SW 1271 (cell line): Measurements from ENCODE around the gene BTBD8.
A peak's percentile ranks its signal among the peaks of the same experiment; 100 is the strongest.

Experiments
- DNase-seq, 2 experiments: peaks; one replicate each; lab custom pipeline; 2025; lab: John Stamatoyannopoulos, UW

Gene BTBD8

DNA sequence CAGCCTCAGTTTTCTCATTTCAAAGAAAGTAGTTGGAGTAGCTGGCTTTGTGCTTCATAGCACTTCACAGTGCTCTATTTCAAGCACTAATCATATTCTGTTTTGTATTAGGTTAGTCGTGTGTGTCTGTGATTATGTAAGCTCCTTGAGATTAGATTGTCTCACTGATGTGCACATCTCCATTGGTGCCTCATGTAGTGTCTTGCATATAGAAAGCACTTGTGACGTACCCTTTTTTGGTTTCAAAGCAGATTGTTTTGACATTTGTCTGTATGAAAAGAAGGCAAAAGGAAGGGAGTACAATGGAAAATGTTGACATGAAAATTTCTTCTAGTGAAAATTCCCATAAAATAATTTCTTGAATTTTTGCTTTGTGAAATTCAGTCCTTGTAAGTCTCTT is 13.9 kb downstream of the BTBD8 start:
- DNase-seq = no peak

DNA sequence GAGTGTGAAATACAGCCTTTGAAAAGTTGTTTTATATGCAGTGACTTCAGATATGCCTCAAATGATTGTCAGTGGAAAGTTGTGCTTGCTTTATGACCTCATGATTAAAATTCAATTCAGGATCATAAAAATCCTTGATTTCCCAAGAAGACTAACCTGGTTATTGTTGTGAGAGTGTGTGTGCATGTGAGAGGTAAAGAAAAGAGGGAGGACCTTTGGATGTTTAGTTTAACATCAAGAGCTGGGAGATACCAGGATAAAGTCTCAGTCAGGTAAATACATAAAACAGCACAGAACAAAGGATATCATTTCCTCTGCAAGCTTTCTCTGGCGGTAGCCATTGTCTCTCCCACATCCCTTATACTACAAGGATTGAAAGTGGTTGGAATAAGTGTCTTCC is 14.4 kb downstream of the BTBD8 start:
- DNase-seq = no peak

DNA sequence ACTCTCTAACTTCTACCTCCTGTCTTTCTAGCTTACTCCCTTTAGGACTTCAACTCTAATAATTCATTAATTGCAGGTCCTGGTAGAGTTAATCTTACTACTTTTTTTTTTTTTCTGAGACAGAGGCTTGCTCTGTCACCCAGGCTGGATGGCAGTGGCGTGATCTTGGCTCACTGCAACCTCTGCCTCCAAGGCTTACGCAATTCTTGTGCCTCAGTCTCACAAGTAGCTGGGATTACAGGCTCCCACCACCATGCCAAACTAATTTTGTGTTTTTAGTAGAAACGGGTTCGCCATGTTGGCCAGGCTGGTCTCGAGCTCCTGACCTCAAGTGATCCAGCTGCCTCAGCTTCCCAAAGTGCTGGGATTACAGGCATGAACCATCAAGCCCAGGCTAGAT is 15.7 kb downstream of the BTBD8 start:
- no peak for DNase-seq

DNA sequence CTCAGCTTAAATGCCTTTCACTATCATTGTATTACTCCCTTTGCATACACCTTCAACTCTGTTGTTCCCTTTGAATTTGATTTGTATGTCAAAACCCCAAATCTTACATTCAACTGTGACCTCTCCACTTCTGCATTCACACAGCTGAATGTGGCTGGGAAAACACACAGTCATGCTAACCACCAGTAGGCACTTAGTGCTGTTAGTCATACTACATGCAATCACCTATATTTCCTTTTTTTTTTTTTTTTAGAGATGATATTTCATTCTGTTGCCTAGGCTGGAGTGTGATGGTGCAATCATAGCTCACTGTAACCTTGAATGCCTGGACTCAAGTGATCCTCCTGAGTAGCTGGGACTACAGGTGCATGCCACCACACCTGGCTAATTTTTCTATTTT is 16.2 kb downstream of the BTBD8 start:
- DNase-seq = no peak

DNA sequence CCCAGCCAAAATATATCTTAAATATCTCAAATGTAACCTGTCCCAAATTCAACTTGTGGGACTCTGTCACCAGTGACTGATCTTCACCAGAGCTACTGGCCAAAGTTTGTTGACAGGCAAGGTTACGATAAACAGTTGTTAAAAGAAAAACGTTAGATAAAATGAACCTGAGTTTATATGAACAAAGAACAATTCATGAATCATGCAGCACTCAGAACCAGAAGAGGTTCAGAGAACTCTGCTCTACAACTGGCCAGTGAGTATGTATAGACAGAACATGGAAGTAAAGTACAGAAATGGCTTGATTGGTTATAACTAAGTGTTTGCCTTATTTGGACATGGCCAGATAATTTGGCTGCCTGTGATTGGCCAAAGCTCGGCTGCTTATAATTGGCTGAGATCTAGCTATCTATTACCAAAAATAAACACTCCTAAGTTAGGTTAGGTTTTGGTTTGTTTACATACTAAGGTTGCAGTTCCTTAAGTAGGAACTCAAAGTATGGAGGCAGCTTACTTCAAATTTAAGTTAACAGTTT is 25.5 kb downstream of the BTBD8 start:
- no peak for DNase-seq

DNA sequence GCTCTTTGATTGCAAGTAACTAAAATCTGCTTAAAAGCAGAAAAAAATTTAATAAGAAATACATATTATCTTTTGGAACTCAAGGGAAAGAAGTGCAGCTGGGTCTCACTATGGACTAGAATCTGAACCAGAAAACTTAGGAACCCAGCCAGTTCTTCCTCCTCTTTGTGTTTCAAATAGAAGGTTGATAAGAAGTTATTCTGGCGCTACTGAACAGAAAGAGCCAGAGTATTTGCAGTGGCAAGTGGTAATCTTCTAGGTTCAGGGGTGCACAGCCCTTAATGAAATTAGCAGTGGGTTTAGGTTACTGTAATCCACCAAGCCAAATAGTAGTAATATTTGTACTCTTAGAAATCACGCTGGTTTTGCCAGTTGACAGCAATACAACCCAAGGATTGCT is 28.5 kb downstream of the BTBD8 start:
- DNase-seq = no peak

DNA sequence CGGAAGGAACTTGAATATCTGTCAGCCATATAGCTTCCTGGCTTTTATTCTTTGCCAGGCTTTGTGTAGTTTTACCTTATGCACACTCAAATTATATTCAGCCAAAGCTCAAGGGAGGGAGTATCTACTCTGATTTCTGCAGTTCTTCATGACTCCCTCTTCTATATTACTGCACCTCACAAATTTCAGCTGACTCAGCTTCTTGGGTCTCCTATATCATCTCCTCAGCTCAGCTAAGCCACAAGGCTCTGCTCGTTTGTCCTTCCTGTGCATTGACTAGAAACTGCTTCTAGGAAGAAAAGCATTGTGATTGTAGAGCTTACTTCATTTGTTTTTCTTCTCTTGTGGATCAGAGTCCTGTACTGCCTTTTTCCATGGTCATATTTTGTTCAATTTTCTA is 37.4 kb downstream of the BTBD8 start:
- DNase-seq = no peak

DNA sequence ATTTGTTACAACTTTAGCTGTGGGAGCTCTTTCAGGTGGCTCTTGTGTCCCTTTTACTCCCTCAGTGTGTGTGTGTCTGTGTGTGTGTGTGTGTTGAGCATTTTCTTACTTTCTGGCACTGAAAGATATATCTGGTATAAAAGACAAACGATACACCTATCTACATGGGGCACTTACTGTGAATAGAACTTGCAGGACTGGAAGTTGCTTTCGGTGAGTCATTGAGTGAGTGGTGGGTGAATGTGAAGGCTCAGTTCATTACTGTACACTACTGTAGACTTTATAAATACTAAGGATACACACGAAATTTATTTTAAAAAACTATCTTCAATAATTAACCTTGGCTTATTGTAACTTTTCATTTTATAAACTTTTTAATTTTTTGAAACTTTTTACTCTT is 38.7 kb downstream of the BTBD8 start:
- DNase-seq = no peak

DNA sequence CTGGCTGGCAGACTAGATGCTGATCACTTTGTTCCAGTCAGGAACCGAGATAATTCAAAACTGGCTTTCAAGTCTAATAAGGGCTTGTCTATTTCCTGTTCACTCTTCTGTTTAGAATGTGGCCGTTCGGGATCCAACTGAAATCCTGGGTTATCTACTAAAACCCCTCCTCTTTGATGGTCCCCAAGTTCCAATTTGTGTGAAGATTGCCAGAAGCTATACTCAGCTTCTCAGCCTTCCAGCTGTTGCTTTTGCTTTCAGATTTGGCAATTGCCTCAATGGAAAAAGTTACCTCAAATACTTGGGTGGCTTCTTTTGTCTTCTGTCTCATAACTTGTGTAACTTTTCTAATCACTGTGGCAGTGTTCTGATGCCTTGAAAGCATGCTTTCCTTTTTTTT is 43.7 kb downstream of the BTBD8 start:
- DNase-seq = no peak

DNA sequence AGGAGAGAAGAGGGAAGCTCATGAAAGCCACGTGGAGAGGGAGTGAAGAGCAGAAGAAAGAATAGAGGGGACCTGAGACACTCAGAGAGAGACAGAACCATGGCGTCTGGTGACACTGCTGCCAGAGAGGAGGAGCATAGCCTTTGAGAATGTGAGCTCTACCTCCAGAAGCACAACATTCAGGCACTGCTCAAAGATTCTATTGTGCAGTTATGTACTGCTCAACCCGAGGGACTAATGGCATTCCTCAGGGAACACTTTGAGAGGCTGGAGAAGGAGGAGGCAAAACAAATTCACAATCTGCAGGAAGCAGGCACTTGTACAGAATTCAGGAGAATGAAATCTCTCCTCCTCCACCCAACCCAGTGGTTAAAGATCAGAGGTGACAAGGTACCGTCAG is 45.1 kb downstream of the BTBD8 start:
- DNase-seq = no peak

DNA sequence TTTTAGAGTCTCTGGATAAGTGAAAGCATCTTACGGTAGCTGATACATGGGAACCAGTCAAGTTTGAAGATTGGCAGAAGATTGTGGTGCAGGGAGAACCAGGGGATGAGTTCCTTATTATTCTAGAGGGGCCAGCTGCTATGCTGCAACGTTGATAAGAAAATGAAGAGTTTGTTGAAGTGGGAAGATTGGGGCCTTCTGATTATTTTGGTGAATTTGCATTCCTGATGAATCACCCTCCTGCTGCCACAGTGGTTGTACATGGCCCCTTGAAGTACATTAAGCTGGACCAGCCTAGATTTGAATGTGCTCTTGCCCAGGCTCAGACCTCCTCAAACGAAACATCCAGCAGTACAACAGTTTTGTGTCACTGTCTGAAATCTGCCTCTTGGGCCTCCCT is 45.9 kb downstream of the BTBD8 start:
- no peak for DNase-seq

DNA sequence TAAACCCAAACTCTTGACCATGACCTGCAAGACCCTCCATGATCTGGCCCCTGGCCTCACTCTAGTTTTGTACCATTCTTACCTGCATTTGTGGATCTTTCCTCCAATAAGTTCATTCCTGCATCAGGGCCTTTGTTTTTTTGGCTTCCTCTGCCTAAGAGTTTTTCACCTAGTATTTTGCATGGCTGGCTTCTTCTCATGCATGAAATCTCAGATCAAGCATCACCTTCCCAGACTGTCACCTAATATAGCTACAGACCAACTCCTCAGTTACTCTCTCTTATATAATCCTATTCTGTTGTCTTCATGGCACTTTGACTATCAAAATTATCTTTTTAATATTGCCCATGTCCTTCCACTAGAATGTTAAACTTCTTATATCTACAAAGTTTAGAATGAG is 54.2 kb downstream of the BTBD8 start:
- DNase-seq = no peak

DNA sequence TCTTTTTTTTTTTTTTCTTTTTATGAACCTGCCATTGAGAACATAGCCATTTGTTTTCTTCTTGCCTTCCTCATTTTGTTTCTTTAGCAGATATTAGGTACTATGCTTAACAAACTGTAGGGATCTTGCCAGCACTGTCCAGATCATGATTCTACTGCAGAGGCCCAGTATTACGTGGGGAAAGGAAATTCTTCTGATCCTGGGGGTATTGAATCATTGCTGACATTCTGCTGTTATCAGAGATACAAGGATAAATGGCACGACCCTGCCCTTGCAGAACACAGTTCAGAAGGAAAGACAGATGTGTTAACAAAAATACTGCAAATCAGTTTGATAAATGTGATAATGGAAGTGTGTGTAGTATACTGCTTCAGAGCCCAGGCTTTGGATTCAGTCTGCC is 56.2 kb downstream of the BTBD8 start:
- DNase-seq = no peak

DNA sequence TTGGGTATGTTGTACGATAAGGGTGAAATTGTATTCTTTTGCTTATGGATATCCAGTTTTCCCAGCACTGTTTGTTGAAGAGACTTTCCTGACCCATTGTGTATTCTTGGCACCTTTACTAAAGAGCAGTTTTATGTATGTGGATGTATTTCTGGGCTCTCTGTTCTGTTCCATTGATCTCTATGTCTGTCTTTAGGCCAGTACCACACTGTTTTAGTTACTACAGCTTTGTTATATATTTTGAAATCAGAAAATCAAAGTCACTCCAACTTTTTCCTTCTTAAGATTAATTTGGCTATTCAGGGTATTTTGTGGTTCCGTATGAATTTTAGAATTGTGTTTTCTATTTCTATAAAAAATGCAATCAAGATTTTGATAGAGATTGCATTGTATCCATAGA is 74.8 kb downstream of the BTBD8 start:
- no peak for DNase-seq

DNA sequence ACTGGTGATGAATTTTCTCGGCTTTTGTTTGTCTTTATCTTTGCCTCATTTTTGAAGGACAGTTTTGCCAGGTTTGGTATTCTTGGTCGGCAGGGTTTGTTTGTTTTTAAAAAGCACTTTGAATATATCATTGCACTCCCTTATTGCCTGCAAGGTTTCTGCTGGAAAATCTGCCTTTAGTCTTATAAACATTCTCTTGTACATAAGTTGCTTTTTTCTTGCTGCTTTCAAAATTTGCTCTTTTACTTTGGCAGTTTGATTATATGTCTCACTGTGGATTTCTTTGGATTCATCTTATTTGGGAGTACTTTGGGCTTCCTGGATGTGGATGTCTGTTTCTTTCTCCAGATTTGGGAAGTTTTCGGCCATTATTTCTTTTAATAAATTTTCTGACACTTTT is 79.4 kb downstream of the BTBD8 start:
- no peak for DNase-seq

DNA sequence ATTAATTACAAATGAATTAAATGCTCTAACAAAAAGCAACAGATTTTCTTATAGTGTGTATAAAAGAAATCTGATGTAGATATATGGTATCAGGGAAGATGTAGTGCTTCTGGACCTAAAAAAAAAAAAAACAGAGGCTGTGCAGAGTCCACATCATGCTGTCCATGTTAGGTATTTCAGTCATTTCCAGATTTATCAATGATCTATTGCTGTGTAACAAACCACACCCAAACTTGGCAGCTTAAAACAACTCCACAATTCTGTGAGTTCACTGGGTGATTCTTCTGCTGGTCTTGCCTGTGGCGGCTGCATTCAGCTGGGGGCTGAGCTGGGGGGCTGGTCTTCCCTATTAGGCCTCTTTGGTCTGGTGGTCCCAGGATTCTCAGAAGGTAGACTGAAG is 85.2 kb downstream of the BTBD8 start:
- no peak for DNase-seq

DNA sequence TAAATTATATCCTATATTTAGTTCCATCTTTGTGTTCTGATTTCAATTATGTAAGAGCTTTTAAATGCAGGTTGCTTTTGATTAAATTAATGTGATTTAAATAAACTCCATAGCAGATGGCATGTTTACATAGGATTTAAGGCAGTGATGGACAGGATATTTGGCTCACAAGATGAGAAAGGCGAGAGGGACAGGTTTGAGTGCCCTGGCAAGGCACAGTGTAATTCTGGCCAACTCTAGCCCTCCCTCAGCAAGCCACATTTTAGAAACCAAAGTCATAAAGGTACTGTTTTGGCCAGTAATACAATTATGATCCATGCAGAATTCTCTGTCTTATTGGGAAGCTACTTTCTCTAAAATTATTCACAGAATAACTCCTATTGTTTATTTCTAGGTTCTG is 87.0 kb downstream of the BTBD8 start:
- DNase-seq = no peak

DNA sequence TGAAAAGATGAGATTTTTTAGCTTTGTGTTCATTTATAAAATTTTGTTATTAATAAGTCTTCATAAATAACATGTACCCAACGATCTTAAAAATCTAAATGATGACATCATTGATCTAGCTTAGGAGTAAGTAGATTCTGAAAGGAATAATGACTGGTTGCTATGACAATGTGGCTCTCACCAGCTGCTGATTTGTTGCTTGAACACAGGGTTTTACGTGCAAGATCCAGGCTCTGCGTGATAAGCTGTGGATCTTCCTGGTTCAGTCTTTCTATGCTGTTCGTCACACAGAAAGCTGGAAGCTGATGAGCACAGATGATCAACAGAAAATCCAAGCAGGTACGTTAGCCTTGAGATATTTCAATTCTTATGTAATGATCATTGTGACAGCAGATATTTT is 88.5 kb downstream of the BTBD8 start:
- no peak for DNase-seq

DNA sequence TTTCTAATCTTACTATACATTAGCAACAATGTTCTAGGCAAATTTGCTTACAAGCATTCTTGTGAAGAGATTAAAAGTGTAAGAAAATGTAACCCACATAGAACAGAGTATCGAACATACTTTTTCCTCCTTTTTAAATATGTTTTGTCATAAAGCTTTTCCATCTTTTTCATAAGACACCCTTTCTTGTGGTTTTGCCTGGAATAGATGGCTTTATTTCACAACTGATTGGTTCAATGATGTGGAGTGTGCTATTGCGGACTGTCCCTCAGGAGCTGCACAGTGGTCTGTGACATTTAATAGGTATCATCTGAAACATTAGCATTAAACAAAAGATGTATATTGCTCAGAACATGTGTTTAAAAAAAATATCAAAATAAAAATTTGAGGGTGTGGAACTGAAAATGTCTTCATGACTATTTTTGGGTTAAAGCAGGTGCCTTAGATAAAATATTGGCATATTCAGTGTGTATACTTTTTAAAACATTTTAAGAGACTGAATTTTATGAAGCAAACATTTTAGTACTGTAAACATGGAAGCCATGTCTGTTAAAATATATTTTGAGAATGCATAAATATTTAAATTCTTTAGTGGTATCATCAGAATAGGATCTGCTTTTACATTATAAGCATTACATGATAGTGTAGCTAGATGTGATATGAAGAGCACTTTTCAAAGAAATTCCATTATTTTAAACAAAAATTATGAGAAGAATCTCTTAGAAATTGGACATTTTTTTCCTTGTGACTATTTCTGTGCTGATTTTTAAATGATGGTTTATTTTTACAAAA is 89.3 kb downstream of the BTBD8 start:
- DNase-seq = no peak

DNA sequence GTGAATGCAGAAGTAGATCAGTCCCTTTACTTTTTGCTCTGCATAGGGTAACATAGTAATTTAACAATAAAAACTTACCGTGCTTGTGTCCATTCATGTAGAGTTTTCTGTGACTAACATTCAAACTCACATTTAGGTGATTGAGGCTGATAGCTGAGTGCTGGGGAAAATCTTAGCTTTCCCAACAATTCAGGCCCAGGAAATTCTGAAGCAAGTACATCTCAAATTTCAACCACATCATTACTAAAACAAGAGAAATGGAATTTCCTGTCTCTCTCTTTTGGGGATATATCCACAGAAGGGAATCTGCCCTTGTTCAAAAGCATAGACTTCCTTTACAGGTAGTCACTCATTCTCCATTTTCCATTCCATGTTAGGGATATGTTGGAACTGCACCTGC is 104.5 kb downstream of the BTBD8 start:
- DNase-seq = peak in 1 of 2 experiments; percentile 51

DNA sequence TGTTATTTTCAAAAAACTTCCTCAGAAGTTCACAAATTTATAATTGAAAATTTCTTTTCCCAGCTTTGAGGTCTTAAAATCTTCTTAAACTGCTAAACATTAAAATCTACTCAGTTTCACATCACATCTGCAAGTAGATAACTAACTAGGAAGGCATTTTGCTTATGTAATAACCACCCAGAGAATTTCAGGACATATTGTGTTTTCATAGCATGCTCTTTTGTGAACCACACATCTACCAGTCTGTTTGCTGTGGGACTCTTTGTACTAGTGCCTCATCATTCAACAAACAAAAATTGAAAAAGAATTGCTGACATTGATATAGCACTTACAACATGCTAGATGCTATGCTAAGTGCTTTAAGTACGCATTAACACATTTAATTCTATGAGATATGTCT is 105.9 kb downstream of the BTBD8 start:
- no peak for DNase-seq

DNA sequence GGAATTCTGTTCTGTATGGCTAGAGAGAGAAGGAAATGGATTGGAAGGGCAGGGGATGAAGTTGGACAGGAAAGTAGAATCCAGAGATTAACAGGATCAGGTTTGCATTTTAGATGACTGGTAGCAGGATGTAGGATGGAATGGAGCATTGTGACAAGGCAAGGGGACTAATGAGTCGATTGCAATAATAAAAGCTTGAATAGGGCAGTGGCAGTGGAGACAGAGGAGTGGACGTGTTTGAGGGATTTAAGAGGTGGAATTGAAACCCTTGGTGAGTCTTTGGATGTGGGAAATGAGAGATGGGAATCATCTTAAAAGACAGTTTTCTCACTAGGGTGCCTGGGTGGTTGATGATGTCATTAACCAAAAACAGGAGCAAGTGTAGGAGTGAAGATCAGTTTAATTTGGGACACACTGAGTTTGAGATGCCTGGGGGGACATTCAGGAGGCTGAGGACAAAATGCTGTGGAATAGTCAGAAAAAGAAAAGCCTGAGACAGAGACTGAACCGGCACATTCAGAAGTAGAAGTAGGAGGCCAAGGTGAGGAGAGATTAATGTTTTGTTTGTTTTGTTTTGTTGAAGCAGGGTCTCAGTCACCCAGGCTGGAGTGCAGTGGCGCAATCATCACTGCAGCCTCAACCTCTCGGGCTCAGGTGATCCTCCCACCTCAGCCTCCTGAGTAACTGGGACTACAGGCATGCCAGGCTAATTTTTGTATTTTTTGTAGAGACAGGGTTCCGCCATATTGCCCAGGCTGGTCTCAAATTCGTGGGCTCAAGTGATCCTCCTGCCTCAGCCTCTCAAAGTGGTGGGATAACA is 108.5 kb downstream of the BTBD8 start:
- no peak for DNase-seq

DNA sequence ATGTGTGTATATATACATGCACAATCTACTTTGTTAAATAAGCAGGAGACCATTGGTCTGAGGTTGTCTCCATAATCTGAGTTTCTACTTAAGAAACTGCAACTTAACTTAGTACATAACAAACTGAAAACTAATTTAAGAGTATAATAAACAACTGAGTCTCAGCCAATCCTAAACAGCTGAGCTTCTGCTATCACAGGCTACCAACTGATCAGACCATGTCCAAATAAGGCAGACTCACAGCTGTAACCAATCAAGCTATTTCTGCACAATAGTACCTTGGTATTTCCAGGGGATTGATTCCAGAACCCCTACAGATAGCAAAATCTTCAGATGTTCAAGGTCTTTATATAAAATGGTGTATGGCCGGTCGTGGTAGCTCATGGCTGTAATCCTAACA is 111.6 kb downstream of the BTBD8 start:
- no peak for DNase-seq
